Effector CD8-positive, alpha-beta T cell (primary cell): ENCODE measurements around the gene H2AZ2.

Experiments used
- DNase-seq: peaks from one replicate; lab custom pipeline; 2025; lab: John Stamatoyannopoulos, UW

H2AZ2 gene

GRCh38 chr7:44784364-44784763 is 63.5 kb downstream of the H2AZ2 start:
- DNase-seq: no peak

GRCh38 chr7:44783407-44783806 is 64.5 kb downstream of the H2AZ2 start:
- no peak for DNase-seq

DNA sequence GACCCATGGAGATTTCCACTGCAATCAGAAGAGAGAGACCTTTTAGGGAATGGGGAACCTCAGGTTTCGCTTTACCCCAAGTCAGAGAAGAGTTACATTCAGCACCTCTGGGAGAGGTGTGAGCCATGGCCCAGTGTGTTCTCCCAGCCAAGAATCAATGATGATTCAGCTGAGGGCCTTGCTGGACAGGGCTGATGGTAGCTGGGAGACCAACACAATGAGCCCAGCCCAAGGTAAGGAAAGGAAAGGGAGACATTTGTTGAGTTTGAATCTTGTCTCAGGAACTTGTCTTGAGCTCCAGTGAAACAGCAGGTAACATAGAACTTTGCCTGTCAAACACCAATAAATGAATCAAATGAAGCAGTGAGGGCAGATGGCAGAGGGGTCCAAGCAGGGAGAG is 65.4 kb downstream of the H2AZ2 start:
- DNase-seq: no peak
